GM12892 (cell line): Measurements from ENCODE around the gene GALNT7.

Experiments
- POLR2A ChIP-seq: IDR thresholded peaks from 2 replicates; pipeline ENCODE4 v1.6.1; 2011; ENCODE audit warnings: low read depth, low read length, control low read depth
- POLR2AphosphoS5 ChIP-seq: IDR thresholded peaks from 2 replicates; pipeline ENCODE4 v1.6.1; 2011; ENCODE audit warnings: low read depth, low read length, control low read depth
- TAF1 ChIP-seq: IDR thresholded peaks from 2 replicates; pipeline ENCODE4 v1.6.1; 2011; ENCODE audit warnings: low read depth, mild to moderate bottlenecking, control low read depth, low read length, borderline replicate concordance

- TF ChIP-seq POLR2A (no peak), POLR2AphosphoS5 (no peak), TAF1 (no peak)
These were observed 16.5 kb upstream of the GALNT7 start for GRCh38 chr4:173152104-173152503.
